Hepatocyte (in vitro differentiated cells): ENCODE results near the gene IL36RN. TPM values are rescaled to one million over a fixed set of nuclear protein-coding genes. Genes with fewer than 3 reads are reported as not detected.

Source experiments
- DNase-seq: peaks from one replicate; pipeline ENCODE4 v3.0.0-alpha.2; 2016; ENCODE audit warnings: low spot score
- H2AFZ ChIP-seq: fragments of 200-600 bp; sonication (generic); 2 replicates; pipeline ENCODE4 v1.6.0; 2016; ENCODE audit warnings: antibody characterized with exemption, mild to moderate bottlenecking
- H3K27ac ChIP-seq: fragments of 200-600 bp; sonication (generic); 2 replicates; pipeline ENCODE4 v1.5.1; 2016; ENCODE audit warnings: mild to moderate bottlenecking
- H3K27me3 ChIP-seq: fragments of 200-600 bp; sonication (generic); 2 replicates; pipeline ENCODE4 v1.6.1; 2016
- H3K36me3 ChIP-seq: fragments of 200-600 bp; sonication (generic); replicated peaks from 2 replicates; pipeline ENCODE4 v1.5.1; 2016; ENCODE audit warnings: low read depth; ENCODE audit not compliant: insufficient read depth
- H3K4me1 ChIP-seq: fragments of 200-600 bp; sonication (generic); 2 replicates; pipeline ENCODE4 v1.5.1; 2016; ENCODE audit warnings: mild to moderate bottlenecking, moderate library complexity; ENCODE audit not compliant: insufficient read depth
- H3K4me2 ChIP-seq: fragments of 200-600 bp; sonication (generic); 2 replicates; pipeline ENCODE4 v1.6.0; 2016
- H3K4me3 ChIP-seq: fragments of 200-600 bp; sonication (generic); 2 replicates; pipeline ENCODE4 v1.5.1; 2016; ENCODE audit warnings: mild to moderate bottlenecking
- H3K79me2 ChIP-seq: fragments of 200-600 bp; sonication (generic); 2 replicates; pipeline ENCODE4 v1.6.0; 2017; ENCODE audit warnings: mild to moderate bottlenecking
- H3K9me2 ChIP-seq: fragments of 200-600 bp; sonication (generic); replicated peaks from 2 replicates; pipeline ENCODE4 v1.6.0; 2017; ENCODE audit warnings: mild to moderate bottlenecking; ENCODE audit not compliant: insufficient read depth
- H3K9me3 ChIP-seq: fragments of 200-600 bp; sonication (generic); 2 replicates; pipeline ENCODE4 v1.5.1; 2016; ENCODE audit warnings: low read depth, mild to moderate bottlenecking
- H4K20me1 ChIP-seq: fragments of 200-600 bp; sonication (generic); 2 replicates; pipeline ENCODE4 v1.6.0; 2016; ENCODE audit warnings: mild to moderate bottlenecking; ENCODE audit not compliant: insufficient read depth, poor library complexity, severe bottlenecking
- EZH2 ChIP-seq: fragments of 200-600 bp; sonication (generic); IDR thresholded peaks from 2 replicates; pipeline ENCODE4 v1.6.1; 2016; ENCODE audit warnings: antibody characterized with exemption, mild to moderate bottlenecking, borderline replicate concordance
- EZH2phosphoT487 ChIP-seq: fragments of 200-600 bp; sonication (generic); IDR thresholded peaks from one replicate; pipeline ENCODE4 v1.6.1; 2018; ENCODE audit warnings: antibody characterized with exemption, mild to moderate bottlenecking, low read depth, moderate library complexity; ENCODE audit not compliant: unreplicated experiment, severe bottlenecking
- WGBS: methylation state at CpG from one replicate; pipeline ENCODE4 v1.1.6; 2016; ENCODE audit warnings: low lambda C conversion rate; ENCODE audit errors: missing lambda C conversion rate; 5-methylcytosine and 5-hydroxymethylcytosine counted together
- polyA plus RNA-seq: library from polyadenylated mRNA; unstranded; fragments of >200 nt; fragmentation: Nextera tagmentation; extraction: Ambion mirVana; gene quantifications from 2 replicates; pipeline ENCODE4 v1.2.1, GENCODE V29; 2016
- total RNA-seq: library from RNA; depleted of rRNA; stranded (reverse); fragments of >200 nt; gene quantifications from 2 replicates; pipeline ENCODE4 v1.2.3, GENCODE V29; 2014
- TF ChIP-seq, protein P1 (sequence below): fragments of 200-600 bp; sonication (generic); IDR thresholded peaks from 2 replicates; pipeline ENCODE4 v1.5.1; 2016; ENCODE audit warnings: antibody characterized with exemption, mild to moderate bottlenecking; ENCODE audit not compliant: poor library complexity

IL36RN gene
- total and polyA plus RNA-seq, 2 experiments from 2014 or later, result 0.23 to 0.63 TPM

DNA sequence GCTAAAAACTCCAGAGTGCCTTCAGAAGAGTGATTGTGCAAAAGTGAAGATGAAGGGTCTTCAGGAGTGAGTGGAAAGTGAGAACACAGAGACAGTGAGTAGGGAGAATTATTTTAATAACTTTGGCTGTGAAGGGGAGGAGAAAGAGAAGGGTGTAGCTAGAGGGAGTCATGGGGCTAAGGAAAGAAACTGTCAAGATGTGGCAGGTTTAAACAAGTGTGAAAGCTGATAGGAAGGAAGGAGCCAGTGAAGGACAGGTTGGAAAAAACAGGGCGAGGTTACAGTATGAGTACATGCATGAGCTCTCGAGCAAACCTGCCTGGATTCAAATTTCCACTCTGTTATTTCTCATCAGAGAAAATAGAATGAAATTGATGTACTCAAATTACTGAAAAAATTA, 26.5 kb downstream of the IL36RN start:
- no peaks in the 10 kb centered on the region for H3K4me1 ChIP-seq
- no peaks in the 10 kb centered on the region for H4K20me1 ChIP-seq
- H3K4me3 ChIP-seq, result no peak overlapping the region
- no peak overlapping the region for H3K4me2 ChIP-seq
- no peaks in the 10 kb centered on the region for H3K9me3 ChIP-seq
- no peaks in the 10 kb centered on the region for H3K9me2 ChIP-seq
- TF ChIP-seq EZH2 (no peak), EZH2phosphoT487 (no peak)
- TF ChIP-seq, protein P1, sequence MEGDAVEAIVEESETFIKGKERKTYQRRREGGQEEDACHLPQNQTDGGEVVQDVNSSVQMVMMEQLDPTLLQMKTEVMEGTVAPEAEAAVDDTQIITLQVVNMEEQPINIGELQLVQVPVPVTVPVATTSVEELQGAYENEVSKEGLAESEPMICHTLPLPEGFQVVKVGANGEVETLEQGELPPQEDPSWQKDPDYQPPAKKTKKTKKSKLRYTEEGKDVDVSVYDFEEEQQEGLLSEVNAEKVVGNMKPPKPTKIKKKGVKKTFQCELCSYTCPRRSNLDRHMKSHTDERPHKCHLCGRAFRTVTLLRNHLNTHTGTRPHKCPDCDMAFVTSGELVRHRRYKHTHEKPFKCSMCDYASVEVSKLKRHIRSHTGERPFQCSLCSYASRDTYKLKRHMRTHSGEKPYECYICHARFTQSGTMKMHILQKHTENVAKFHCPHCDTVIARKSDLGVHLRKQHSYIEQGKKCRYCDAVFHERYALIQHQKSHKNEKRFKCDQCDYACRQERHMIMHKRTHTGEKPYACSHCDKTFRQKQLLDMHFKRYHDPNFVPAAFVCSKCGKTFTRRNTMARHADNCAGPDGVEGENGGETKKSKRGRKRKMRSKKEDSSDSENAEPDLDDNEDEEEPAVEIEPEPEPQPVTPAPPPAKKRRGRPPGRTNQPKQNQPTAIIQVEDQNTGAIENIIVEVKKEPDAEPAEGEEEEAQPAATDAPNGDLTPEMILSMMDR, result no peak
- H3K36me3 ChIP-seq, result no peaks in the 10 kb centered on the region
- peaks cover 5% of the 10 kb centered on the region for H3K27me3 ChIP-seq
- no peaks in the 10 kb centered on the region for H3K79me2 ChIP-seq
- no peak overlapping the region for H2AFZ ChIP-seq
- no peak for DNase-seq
- 75% methylated on average over 2 of the region's 2 CpGs for WGBS
- no peak overlapping the region for H3K27ac ChIP-seq

DNA sequence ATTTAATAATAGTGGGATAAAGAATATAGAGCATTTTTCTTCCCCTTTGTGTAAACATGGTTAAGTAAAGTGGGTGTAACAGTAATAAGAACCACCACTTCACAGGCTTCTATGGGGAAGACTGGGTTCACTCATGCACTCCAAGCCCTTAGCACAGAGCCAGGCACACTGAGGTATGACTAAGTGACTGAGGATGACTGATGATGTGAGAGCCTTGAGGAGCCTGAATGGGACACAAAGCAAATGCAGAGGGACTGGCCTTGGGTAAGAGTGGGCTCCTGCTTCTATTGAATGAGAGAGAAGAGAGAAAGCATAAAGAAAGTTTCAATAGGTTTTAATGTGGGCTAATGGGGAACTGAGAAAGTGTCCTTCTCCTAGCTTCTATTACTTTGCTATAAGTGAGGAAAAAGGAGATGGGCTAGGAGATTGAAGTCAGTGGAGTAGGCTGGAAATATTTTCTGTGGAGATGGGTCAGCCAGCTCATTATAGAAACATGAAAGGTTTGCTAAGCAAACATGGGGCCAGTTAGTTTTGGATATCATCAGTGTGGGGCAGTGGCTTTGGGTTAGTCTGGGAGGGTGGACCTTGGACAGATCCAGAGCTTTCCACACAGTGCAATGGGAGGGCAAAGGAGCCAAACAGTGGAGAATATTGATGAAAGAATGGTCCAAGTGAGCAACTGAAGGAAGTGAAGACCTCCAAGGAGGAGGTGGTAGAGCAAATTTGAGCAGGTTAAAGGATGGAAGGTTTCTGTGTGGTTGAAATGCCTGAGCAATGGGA, 29.4 kb downstream of the IL36RN start:
- Histone ChIP-seq H3K9me2 (no peaks in the 10 kb centered on the region), H3K9me3 (no peaks in the 10 kb centered on the region), H3K27ac (no peak overlapping the region), H3K36me3 (no peaks in the 10 kb centered on the region), H4K20me1 (no peaks in the 10 kb centered on the region), H3K4me1 (no peaks in the 10 kb centered on the region), H3K79me2 (no peaks in the 10 kb centered on the region), H3K27me3 (peaks cover 10% of the 10 kb centered on the region), H3K4me3 (no peak overlapping the region), H3K4me2 (no peak overlapping the region), H2AFZ (no peak overlapping the region)
- TF ChIP-seq, protein P1, result no peak
- no peak for TF ChIP-seq EZH2phosphoT487
- no peak for TF ChIP-seq EZH2
- DNase-seq, result no peak

DNA sequence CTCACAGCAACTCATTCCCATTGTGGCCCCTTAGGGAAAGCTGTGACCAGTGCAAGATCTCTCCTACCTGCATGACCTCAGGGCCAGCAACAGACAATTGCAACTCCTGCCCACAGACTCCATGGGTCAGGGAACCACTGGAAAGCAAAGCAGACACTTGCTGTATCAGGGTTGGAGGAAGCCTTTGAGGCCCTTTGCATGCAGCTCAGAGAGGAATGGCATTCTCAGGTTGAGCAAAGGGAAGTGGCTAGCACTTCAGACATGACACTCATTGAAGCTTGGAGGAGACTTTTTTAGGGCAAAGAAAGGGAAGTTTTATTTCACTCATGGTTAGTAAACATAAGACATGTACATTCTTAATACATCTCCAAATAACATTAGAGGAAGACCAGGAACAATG, 30.9 kb downstream of the IL36RN start:
- Histone ChIP-seq H4K20me1 (no peaks in the 10 kb centered on the region), H3K4me3 (no peak overlapping the region), H3K27ac (no peak overlapping the region), H3K79me2 (no peaks in the 10 kb centered on the region), H3K9me3 (no peaks in the 10 kb centered on the region), H2AFZ (no peak overlapping the region), H3K4me2 (no peak overlapping the region), H3K27me3 (peaks cover 10% of the 10 kb centered on the region), H3K9me2 (no peaks in the 10 kb centered on the region), H3K36me3 (no peaks in the 10 kb centered on the region), H3K4me1 (no peaks in the 10 kb centered on the region)
- TF ChIP-seq EZH2 (no peak), EZH2phosphoT487 (no peak)
- TF ChIP-seq, protein P1, result no peak
- DNase-seq, result no peak
